DOHH2 (cell line): ENCODE data around the gene ELOVL5.

Experiments
- H3F3A ChIP-seq: fragments of 200-600 bp; sonication (generic), shearing (Covaris generic); 2 replicates; pipeline ENCODE4 v1.6.0; 2016; ENCODE audit warnings: antibody characterized with exemption, mild to moderate bottlenecking; ENCODE audit not compliant: control insufficient read depth, insufficient read depth
- H3K27ac ChIP-seq: fragments of 200-600 bp; sonication (generic); 2 replicates; pipeline ENCODE4 v1.5.1; 2014; ENCODE audit warnings: low read depth, mild to moderate bottlenecking, low read length, moderate library complexity
- H3K27me3 ChIP-seq: fragments of 200-600 bp; sonication (generic); 2 replicates; pipeline ENCODE4 v1.6.1; 2014; ENCODE audit warnings: mild to moderate bottlenecking, low read length, mixed read lengths; ENCODE audit not compliant: control insufficient read depth
- H3K36me3 ChIP-seq: fragments of 200-600 bp; sonication (generic); 2 replicates; pipeline ENCODE4 v1.6.1; 2014; ENCODE audit warnings: mild to moderate bottlenecking, low read length, moderate library complexity, mixed read lengths; ENCODE audit not compliant: control insufficient read depth
- H3K4me1 ChIP-seq: fragments of 200-600 bp; sonication (generic); 2 replicates; pipeline ENCODE4 v1.6.1; 2014; ENCODE audit warnings: mild to moderate bottlenecking, low read length, mixed read lengths; ENCODE audit not compliant: control insufficient read depth
- H3K4me2 ChIP-seq: fragments of 200-600 bp; sonication (generic); 2 replicates; pipeline ENCODE4 v1.6.0; 2014; ENCODE audit warnings: mild to moderate bottlenecking, low read length, moderate library complexity
- H3K4me3 ChIP-seq: fragments of 200-600 bp; sonication (generic); 2 replicates; pipeline ENCODE4 v1.5.1; 2014; ENCODE audit warnings: mild to moderate bottlenecking, low read length, mixed read lengths
- H3K79me2 ChIP-seq: fragments of 200-600 bp; sonication (generic); 2 replicates; pipeline ENCODE4 v1.6.1; 2014; ENCODE audit warnings: mild to moderate bottlenecking, low read length, mixed read lengths; ENCODE audit not compliant: control insufficient read depth
- H3K9me2 ChIP-seq: fragments of 200-600 bp; sonication (generic); replicated peaks from 2 replicates; pipeline ENCODE4 v1.6.1; 2014; ENCODE audit warnings: mild to moderate bottlenecking, low read length, mixed read lengths; ENCODE audit not compliant: control insufficient read depth
- H3K9me3 ChIP-seq: fragments of 200-600 bp; sonication (generic); 2 replicates; pipeline ENCODE4 v1.6.1; 2014; ENCODE audit warnings: antibody characterized with exemption, low read length, mixed read lengths; ENCODE audit not compliant: control insufficient read depth, insufficient read depth
- H4K20me1 ChIP-seq: fragments of 200-600 bp; sonication (generic); 2 replicates; pipeline ENCODE4 v1.6.0; 2014; ENCODE audit warnings: low read depth, mild to moderate bottlenecking, antibody characterized with exemption, low read length, moderate library complexity; ENCODE audit not compliant: control insufficient read depth, insufficient read depth
- CTCF ChIP-seq: fragments of 200-600 bp; sonication (generic); IDR thresholded peaks from one replicate; pipeline ENCODE4 v1.5.1; 2014; ENCODE audit warnings: antibody characterized with exemption, mild to moderate bottlenecking, low read depth, low read length; ENCODE audit not compliant: poor library complexity, severe bottlenecking
- EZH2phosphoT487 ChIP-seq: fragments of 200-600 bp; sonication (generic); IDR thresholded peaks from 2 replicates; pipeline ENCODE4 v1.6.1; 2017; ENCODE audit warnings: borderline replicate concordance, mild to moderate bottlenecking, antibody characterized with exemption, low read length, moderate library complexity, mixed read lengths

The ELOVL5 gene

GRCh38 chr6:53279293-53279692, 69.5 kb downstream of the ELOVL5 start:
- H3K27ac ChIP-seq: no peak overlapping the region
- TF ChIP-seq CTCF (no peak), EZH2phosphoT487 (no peak)
- H3K9me2 ChIP-seq: no peaks in the 10 kb centered on the region
- peaks cover 84% of the 10 kb centered on the region for H3K36me3 ChIP-seq
- H4K20me1 ChIP-seq: peaks cover 3% of the 10 kb centered on the region; the same call in 1 of the 2 replicates
- no peaks in the 10 kb centered on the region for H3F3A ChIP-seq
- H3K9me3 ChIP-seq: no peaks in the 10 kb centered on the region
- no peak overlapping the region for H3K4me2 ChIP-seq
- no peak overlapping the region for H3K4me3 ChIP-seq
- H3K27me3 ChIP-seq: no peaks in the 10 kb centered on the region
- H3K79me2 ChIP-seq: peaks cover 20% of the 10 kb centered on the region
- peaks cover 27% of the 10 kb centered on the region for H3K4me1 ChIP-seq

GRCh38 chr6:53273370-53273769, 75.4 kb downstream of the ELOVL5 start:
- Histone ChIP-seq H3K27ac (no peak overlapping the region), H3K36me3 (peaks cover 99% of the 10 kb centered on the region), H3K4me3 (no peak overlapping the region), H4K20me1 (no peaks in the 10 kb centered on the region), H3K27me3 (no peaks in the 10 kb centered on the region), H3K4me1 (no peaks in the 10 kb centered on the region), H3F3A (no peaks in the 10 kb centered on the region), H3K9me2 (no peaks in the 10 kb centered on the region), H3K79me2 (no peaks in the 10 kb centered on the region), H3K9me3 (no peaks in the 10 kb centered on the region), H3K4me2 (no peak overlapping the region)
- no peak for TF ChIP-seq CTCF
- no peak for TF ChIP-seq EZH2phosphoT487

- H3K36me3 ChIP-seq: peaks cover 100% of the 10 kb centered on the region
- TF ChIP-seq CTCF (no peak), EZH2phosphoT487 (no peak)
- H3K79me2 ChIP-seq: no peaks in the 10 kb centered on the region
- H3K27me3 ChIP-seq: no peaks in the 10 kb centered on the region
- no peak overlapping the region for H3K4me3 ChIP-seq
- H3K4me1 ChIP-seq: peaks cover 9% of the 10 kb centered on the region
- H3K9me2 ChIP-seq: no peaks in the 10 kb centered on the region
- no peak overlapping the region for H3K27ac ChIP-seq
- H3F3A ChIP-seq: no peaks in the 10 kb centered on the region
- H4K20me1 ChIP-seq: no peaks in the 10 kb centered on the region
- H3K9me3 ChIP-seq: no peaks in the 10 kb centered on the region
- no peak overlapping the region for H3K4me2 ChIP-seq
These were observed 78.9 kb downstream of the ELOVL5 start for GRCh38 chr6:53269827-53270226.
